ENCODE results near the gene TMEM132D.

The TMEM132D gene

DNA sequence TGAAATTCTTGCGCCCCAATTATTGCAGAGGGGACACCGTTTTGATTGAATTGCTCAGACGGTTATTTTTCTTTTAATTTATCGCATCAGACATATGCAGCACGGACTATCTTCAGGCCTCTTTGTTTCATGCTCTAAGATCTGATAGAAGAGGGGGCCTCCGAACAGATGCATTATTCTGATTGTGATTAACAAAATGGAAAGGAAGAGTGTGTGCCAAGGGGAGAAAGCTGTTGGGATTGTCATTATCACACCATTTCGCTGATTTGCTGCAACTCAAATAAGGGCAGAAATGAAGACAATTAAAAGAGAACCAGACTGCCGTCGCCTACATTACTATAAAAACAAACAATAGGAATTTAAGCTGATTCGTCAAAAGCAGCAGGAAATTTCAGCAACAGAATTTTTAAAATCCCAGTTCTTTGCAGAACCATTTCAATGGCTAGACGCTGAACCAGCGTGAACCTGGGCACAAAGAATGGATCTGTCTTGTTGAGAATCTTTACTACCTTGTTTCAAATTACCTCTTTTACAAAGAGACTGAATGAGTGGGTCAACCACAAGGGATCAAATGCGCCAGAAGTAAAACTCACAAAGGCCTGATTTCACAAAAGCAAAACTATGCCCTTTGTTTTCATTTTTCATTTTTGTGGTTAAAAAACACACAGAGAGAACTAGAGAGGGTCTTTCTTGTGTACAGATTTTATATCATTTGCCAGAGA is 30.6 kb downstream of the TMEM132D start:
- no peak for DNase-seq

DNA sequence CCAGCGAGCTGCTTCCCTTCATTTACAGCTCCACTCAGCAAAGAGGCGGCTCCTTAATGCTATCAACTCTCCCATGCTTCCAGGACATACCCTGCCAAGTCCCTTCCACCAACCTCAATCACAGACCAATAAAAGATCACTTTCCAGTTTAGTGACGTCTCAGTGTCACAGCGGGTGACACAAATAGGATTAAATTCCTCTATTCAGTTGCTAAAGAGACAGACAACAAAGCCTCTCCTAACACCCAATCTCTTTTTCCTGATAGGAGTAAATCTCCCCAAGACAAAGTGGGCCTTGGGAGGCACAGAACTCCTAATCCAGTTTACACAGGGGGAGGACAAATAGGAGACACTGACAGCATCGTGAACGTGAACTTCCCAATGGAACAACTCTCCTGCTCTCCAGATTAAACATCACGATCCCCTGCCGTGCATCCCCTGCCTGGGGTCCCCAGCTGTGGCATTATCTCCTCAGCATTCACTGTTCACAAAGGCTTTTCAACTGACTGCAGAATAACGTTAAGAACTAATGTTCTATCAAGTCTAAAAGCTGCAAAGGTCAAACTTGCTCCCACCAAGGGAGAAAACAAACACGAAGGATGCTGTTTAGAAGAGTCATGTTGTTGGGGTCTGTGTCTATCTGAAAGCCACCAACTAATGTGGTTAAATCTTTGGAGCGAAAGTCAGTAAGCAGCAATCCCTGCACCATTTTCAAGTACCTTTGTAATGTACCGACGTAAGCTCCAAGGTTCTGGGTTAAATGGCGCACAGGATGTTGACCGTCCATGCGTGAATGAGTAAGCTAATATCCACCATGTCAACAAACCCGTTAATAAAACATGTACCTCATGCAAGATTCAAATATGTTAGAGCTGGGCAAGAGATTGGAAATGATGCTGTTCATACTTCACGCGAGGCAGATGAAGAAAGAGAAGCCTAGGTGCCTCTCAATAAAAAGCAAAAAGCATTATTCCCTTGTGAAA is 31.5 kb downstream of the TMEM132D start:
- no peak for DNase-seq

DNA sequence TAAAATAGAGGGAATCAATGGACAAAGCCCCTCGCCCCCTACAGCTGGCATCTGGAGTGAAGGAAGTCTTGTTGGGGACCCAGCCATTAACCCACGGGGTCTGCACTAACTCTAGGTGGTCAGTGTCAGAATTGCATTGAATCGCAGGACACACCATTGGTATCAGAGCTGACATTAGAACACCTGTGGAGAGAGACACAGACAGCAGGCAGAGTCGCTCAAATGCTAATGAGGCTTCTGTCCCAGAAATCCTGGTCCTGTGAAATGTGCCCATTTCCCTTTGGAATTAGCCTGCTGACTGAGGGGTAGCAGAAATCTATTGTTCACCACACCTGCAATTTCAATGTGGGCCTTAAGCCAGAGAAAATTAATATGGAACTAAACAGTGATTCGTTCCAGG is 33.0 kb downstream of the TMEM132D start:
- no peak for DNase-seq

DNA sequence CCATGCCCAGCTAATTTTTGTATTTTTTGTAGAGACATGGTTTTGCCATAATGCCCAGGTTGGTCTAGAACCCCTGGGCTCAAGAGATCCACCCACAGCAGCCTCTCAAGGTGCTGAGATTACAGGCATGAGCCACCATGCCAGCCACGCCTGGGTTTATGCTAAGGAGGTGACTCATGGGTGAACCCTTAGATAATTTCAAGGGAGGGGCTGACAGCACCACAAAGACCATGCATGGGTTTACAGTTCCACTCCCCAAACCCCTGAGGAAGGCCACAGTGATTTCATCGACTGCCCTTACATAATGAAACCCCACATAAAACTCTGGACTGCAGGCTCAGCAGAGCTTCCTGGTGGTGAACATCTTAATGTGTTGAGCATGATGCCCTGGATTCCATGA is 33.7 kb downstream of the TMEM132D start:
- DNase-seq = no peak

DNA sequence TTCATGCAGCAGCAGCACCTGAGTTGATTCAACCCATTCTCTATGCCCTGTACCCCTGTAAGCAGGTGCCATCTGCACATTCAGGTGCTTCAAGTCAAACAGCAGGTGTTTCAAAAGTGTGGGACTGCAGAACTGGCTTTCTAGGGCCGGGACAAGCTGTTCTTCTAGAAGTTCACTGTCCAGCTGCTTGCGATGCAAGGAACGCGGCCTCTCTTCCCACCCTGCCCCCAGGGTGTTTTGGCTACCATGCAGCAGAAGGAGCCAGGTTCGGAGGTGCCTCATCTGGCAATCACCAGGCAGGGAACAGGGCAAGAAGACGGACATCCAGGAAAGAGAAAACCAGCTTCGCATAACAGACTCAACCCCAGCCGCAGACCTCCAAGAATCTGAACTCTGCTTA is 35.2 kb downstream of the TMEM132D start:
- no peak for DNase-seq

DNA sequence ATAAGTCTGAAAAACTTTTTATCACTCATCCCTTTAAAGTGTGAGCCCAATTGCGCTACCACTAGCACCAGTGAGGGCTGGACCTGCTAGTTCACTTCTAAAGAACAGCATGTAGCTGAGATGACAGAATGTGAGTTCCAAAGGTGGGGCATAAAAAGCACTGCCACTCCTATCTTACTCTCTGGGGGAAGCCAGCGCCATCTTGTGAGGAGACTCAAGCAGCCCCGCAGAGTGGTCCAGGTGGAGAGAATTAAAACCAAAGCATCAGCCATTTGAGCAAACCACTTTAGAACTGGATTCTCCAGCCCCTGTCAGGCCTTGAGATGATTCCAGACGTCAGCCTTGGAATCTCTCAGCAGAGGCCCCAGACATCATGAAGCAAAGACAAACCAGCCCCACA is 39.9 kb downstream of the TMEM132D start:
- no peak for DNase-seq

DNA sequence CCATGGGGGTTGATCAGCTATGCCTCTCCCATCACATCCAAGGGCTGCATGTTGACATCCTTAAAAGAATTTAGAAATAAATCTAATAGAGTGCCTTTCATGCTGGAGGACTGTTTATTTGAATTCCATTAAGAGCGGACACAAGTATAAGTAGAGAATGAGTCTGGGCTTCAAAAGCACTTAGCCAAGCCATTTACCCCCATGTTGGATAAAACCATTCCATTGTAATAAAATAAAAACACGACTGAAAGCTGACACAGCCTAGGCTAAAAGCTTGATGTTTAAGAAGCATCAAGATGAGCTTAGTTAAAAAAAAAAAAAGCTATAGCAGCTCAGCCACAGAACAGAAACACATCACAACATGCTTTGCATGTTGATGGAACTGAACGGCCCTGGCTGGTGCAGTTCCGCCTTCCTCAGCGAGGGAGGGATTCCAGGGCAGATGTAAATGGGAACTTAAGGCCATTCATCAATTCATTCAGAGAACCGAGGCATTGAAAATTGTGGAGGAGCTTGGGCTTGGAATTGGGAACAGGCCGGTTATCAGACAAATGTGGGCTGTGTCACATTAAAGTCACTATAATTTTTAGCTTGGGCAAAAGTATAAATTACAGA is 41.2 kb downstream of the TMEM132D start:
- no peak for DNase-seq

DNA sequence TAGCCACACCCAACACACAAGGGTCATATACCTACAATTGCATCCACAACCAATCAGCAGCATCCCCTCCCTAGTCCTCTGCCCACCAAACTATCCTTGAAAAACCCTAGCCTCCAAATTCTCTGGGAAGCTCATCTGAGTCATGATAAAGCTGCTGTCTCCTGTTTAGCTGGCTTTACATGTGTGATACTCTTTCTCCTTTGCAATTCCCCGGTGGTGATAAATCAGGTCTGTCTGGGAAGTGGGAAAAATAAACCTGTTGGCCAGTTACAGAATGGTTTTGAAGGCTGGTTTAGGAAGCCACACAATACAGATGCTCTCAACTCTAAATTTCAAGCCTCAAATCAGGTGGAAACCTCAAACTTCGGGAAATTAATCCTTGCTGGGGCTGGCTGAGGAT is 41.9 kb downstream of the TMEM132D start:
- DNase-seq = no peak

DNA sequence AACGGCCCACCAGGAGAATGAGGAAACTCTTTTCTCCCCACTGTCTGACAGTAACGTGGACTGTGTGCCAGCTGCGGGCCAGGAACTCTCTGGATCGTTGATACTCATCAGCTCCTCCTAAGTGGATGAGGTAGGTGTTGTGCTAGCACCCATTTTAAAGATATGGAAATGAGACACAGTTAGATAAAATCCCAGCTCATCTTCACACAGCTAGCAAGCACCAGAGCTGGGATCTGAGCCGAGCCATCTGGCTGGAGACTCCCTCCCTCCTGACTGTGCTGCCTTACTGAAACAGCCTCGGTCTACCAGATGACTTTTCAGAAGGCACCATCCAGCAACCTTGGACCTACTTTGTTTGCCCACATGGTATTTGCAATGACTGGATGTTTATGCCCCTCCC is 49.2 kb downstream of the TMEM132D start:
- no peak for DNase-seq

DNA sequence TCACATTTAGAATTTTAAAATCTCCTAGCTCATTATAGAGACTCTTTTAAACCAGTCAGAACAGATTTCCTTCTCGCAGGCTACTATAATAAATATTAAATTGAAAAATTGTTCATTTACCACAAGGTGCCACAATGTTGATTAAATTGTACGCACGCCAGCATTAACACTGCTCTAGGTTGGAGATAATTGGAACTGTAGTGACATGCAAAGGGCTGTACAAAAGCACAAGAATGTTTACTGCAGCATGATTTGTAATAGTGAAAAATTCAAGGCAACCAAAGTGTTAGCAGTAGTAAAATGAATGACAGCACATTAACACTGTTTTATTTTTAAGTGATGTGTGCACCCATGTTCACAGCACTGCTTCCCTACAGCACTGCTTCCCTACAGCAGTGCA is 52.5 kb downstream of the TMEM132D start:
- no peak for DNase-seq

DNA sequence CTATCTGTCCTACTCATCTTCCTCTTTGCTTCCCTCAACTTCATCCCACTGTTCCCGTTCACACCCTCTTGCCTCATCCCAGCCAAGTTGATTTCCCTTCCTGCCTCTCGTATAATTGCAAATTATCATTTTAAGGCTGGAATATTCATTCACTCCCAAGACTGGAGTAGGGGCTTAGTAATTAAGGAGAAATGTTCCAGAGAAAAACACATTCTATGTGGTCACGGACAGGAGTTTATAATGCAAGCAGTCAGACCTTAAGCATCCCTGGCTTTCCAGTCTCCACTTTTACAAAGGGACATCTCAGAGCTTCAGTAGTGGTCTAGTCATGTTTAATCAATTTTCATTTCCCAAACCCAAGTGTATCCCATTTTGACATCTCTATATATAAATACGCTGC is 54.9 kb downstream of the TMEM132D start:
- no peak for DNase-seq

DNA sequence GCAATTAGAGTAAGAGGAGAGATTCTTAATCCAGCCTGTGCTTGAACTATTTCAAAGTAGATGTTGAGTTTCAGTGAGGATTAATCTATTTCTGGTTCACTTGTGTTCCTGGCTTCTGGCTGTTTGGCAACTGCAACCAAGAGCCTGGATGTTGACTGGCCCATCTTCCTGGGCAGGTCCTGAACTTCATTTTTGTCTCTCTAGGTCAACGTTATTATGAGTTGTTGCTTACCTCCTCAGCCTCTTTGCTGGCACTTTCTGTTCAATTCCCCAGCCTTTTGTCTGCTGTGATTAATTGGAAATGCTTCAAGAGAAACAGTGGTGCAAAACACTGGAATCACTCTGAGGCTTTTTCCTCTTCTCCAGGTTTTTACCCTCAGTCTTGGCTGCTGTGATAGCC is 56.8 kb downstream of the TMEM132D start:
- DNase-seq = no peak

DNA sequence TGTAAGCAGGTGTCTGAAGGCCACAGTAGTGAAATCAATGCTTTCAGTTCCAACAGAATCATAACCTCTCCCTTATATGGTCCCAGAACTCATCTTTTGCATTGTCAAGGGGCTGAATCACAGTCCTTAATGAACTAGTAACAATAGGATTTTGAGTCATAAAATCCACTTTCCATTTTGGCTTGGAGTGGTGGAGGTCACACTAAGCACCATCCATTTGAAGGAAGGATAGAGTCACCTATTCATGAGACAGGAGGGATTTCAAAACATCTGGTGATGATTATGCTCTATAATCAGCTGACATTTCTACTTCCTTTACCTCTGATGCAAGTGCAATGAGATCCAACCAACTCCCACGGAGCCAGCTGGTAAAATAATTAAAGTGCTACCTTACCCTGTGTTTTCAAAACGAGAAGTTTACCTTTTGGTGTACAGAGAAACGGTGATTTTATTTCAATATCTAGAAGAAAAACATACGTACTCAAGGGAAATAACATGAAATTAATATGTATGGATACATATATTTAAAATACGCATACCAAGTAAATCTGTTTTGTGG is 59.1 kb downstream of the TMEM132D start:
- no peak for DNase-seq

DNA sequence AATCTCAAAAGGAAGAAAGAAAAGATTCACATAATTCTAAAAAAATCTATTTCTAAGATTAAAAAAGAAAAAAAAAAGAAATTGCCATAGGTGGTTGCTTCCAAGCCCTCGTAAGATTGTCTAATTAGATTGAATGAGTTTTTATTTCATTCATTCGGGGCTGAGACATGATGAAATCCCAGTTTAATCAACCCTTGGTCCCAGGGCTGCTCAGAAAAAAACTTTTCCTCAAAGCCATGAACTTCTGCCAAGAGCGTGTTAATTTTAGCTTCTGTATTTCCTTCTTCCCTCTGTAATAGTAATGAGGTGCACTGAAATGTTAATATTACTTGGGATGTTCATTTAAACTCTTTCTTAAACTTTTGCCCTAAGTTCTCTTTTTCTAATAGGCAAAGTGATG is 62.6 kb downstream of the TMEM132D start:
- no peak for DNase-seq

DNA sequence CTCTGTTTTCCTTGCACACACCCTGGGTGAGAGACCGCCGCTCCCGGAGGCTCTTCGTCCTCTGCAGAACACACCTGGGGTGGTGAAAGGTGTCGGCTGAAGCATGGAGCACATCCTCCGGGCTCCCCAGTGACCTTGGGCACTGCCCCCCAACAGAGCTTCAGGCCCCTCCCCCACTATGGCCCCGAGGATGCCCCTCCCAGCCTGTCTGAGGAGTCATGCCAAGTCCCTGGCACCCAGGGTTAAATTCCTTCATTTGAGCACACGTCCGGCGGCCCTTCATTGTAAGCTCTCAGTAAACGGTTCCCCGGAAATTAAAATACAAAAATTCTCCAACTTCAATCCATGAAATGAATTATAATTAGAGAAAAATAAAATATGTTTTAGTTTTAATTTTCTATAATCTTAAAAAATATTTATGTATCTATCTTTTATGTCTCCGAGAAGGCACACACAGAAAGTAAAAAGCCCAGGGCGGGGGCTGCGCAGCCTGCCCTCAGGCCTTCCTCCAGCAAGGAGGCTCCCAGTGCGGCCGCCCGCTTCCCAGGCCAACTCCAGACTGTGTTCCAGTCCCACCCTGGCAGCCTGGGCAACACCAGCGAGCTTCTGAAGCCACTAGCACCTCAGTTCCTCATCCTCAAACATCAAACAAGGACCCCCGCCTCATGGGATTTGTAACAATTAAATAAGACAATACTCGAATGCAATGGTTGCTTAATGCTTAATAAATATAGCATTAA is 63.5 kb downstream of the TMEM132D start:
- DNase-seq = no peak

DNA sequence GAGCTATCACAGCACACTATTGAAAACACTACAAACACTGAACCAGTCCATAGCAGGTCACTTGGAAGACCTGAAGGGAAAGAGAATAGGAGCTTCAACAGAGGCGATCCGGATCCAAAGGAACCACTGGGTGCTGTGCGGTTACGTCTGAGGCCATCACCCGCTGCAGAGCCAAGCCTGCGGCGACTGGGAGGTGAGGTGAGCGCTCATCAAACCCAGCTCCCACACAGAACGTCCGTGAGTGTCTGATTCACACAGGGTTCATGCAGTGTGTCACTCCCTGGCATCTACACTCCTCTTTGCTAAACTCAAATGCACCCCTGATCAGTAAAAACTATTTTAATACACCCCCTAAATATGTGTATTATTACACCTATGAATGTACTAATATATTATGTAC is 64.1 kb downstream of the TMEM132D start:
- no peak for DNase-seq

DNA sequence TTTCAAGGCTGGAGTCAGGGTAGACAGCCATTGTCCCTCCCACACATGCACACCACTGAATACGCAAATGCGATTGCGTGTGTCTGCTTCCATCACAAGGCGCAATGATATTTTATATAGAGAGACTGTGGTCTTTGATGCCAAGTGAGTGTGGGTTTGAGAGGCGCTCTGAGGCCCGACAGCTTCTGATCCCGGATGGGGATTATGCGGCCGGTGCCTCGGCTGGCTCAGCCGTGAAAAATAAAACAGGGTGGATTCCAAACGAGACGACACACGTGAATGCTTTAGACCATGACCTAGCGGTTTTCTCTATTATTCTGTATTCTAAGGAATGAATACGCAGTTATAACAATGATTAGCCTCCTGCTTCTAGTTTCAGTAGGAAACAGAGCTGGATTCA is 72.5 kb downstream of the TMEM132D start:
- DNase-seq = no peak

DNA sequence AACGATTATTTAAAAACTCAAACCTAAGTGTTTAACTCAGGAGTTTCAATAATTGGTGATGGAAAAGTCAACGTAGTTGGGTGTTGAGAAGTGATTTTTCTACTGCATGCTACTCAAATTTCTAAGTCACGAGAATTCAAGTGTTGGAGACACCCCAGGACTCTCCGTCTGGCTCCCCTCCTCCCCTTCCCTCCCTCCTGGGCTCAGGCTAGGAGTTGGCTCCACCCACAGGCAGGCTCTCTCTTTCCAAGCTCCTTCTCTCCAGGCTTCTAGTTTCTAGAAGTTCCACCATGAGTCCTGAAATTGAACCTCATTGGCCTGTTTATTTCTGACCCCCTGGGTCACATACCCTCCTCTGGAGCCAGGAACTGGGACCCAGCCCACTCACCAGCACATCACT is 73.0 kb downstream of the TMEM132D start:
- no peak for DNase-seq

DNA sequence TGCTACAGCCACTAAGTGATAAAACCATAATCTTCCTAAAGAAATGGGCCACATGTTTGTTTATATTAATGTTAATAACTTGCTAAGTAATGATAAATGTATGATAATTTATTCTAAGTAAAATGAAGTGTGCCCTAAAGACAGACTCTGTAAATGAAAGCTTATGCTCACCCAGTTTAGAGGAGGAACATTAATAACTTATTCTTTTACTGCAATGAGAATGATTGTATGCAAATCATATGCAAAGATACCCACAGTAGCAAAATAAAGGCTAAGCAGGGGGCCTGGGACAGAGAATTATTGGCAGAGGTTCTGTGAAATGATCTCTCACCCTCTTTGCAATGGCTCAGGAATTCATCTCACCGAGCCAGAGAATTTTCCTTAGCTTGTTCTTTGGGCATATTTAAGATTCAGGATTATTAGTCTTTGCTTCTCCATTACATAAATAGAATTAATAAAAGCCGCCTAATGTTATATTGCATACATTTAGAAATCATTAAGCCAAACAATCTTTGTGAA is 75.9 kb downstream of the TMEM132D start:
- no peak for DNase-seq

DNA sequence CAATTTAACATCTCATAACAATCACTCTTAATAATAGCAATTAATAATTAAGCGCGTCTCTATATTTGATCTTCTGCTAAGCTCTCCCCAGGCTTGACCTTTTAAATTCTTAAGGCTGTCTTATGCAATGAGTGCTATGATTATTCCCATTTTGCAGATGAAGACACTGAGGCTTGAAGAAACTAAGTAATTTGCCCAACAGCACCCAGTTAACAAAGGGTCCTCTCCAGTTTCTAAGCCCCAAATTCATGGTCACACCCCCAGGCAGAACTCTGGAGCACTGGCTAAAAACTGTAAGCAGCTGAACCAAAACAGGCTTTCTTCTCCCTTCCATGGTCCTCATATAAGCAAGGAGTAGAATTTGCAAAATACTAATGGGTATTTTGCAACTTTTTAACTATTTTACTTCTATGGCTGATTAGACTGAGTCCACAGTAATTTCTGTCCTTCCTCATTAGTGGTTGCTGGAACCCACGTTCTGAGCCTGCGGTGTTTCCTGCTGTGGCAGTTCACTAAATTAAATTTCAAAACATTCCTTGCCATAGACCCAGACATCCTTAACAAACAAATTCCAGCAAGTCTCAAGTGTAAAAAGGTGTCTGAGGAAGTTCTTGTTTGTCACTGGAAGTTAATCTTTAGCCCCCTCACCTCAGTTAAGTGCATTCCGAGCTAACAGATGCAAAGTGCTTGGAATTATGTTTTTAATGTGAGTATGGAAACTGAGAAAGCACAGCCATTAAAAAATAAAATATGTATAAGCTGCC is 76.5 kb downstream of the TMEM132D start:
- DNase-seq = no peak

DNA sequence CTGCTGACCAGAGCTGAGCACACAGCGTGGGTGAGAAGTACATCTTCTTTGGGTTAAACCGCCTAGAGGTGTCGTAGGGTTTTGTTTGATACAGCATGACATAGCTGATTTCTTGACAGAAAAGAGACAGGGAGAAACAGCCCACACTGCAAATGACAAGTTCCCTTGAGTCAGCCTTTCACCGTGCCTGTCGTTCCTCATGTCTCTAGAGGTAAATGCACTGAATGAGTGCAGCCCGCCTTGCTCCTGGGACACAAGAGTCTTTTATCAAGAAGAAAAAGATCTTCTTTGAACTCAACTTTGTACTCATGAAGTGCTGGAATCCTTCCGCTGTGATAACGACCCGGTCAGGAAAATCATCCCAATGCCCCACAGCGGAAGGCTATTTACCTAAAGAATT is 77.6 kb downstream of the TMEM132D start:
- DNase-seq = no peak

DNA sequence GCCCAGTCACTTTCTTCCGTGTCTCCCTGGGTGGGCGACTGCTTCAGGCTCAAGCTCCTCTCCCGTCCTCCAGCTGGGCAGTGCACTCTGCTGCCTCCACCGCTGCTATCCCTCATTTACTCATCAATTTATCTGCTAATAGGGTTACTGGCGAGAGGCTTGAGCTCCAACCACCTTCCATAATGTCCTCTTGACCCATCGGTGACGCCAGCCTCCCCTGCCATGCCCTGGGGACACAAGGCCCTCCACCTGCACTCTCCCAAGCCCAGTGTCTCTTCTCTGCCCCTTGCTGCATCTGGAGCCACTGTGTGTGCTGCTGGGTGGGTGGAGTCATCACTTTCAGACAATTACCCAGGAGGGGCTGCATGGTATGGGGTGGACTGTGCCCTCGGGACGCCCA is 78.5 kb downstream of the TMEM132D start:
- DNase-seq = no peak
